Loucy (cell line): ENCODE data around the gene ANKRD34A.

Experiments used
- EZH2phosphoT487 ChIP-seq: fragments of 200-600 bp; IDR thresholded peaks from 2 replicates; pipeline ENCODE4 v1.6.1; 2018; ENCODE audit warnings: antibody characterized with exemption, mild to moderate bottlenecking, moderate library complexity, borderline replicate concordance
- TF ChIP-seq, protein P1 (sequence below): fragments of 200-600 bp; sonication (generic); conservative IDR thresholded peaks from 2 replicates; pipeline ENCODE4 v1.5.1; 2014; ENCODE audit warnings: mild to moderate bottlenecking, antibody characterized with exemption, low read length

DNA sequence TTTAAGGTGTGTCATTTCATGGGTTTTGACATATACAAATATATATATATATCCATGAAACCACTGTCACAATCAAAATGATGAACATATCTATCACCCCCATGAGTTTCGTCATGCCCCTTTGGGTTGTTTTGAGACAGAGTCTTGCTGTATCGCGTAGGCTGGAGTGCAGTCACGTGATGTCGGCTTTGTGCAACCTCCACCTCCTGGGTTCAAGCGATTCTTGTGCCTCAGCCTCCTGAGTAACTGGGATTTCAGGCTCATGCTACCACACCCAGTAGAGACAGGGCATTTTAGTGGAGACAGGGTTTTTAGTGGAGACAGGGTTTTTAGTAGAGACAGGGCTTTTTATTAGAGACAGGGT is 49.2 kb upstream of the ANKRD34A start:
- TF ChIP-seq, protein P1, sequence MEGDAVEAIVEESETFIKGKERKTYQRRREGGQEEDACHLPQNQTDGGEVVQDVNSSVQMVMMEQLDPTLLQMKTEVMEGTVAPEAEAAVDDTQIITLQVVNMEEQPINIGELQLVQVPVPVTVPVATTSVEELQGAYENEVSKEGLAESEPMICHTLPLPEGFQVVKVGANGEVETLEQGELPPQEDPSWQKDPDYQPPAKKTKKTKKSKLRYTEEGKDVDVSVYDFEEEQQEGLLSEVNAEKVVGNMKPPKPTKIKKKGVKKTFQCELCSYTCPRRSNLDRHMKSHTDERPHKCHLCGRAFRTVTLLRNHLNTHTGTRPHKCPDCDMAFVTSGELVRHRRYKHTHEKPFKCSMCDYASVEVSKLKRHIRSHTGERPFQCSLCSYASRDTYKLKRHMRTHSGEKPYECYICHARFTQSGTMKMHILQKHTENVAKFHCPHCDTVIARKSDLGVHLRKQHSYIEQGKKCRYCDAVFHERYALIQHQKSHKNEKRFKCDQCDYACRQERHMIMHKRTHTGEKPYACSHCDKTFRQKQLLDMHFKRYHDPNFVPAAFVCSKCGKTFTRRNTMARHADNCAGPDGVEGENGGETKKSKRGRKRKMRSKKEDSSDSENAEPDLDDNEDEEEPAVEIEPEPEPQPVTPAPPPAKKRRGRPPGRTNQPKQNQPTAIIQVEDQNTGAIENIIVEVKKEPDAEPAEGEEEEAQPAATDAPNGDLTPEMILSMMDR = no peak
- no peak for TF ChIP-seq EZH2phosphoT487
